ENCODE data around the gene DRD3.

Gene DRD3

DNA sequence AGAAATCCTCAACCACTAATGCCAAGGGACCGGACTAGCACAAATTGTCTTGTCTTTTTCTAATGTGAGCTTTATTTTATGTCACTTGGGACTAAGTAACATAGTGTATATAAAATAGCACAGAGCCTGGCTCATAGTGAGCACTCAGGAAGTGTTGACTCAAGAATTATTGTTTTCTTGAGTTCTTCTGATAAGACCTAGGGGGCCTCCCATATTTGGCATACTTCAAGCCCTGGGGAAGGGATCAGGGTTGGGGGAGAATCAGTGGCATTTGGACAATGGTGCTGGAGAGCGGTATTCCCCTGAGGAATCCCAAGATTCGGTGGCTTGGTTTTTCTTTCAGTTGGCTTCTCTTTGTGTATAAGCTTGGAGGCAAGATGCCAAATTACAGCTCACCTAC is 39.2 kb upstream of the DRD3 start:
- Histone ChIP-seq H2BK5ac (ENCODE audit: low read depth, low read length, poor library complexity) (no peak overlapping the region), H3K4me2 (ENCODE audit: low read length) (no peak overlapping the region), H4K91ac (ENCODE audit: low read depth, low read length) (no peak overlapping the region), H3K36me3 (ENCODE audit: control insufficient read depth in 1 of 2, insufficient read depth in 2 of 2, low read length in 2 of 2) (no peaks in the 10 kb centered on the region), H3K79me1 (ENCODE audit: low read length) (no peaks in the 10 kb centered on the region), H3K4me3 (ENCODE audit: low read depth, low read length) (no peak overlapping the region), H2BK12ac (ENCODE audit: low read length) (no peak overlapping the region), H2BK120ac (ENCODE audit: insufficient read depth, low read length, poor library complexity) (no peak overlapping the region), H3K23ac (ENCODE audit: low read length) (no peak overlapping the region), H3K79me2 (ENCODE audit: control insufficient read depth, insufficient read depth, low read length, poor library complexity) (no peaks in the 10 kb centered on the region), H4K8ac (ENCODE audit: low read depth, low read length) (no peak overlapping the region), H3K9ac (ENCODE audit: low read length) (no peak overlapping the region), H3K18ac (ENCODE audit: low read length) (no peak overlapping the region), H2AFZ (ENCODE audit: insufficient read depth, low read length, poor library complexity) (no peak overlapping the region), H3K27ac (ENCODE audit: low read depth, low read length) (no peak overlapping the region), H4K12ac (ENCODE audit: low read depth, low read length) (no peak overlapping the region), H3K4me1 (ENCODE audit: control insufficient read depth in 1 of 2, insufficient read depth in 2 of 2, low read length in 2 of 2) (no peaks in the 10 kb centered on the region), H3K9me3 (ENCODE audit: insufficient read depth, low read depth, low read length) (no peaks in the 10 kb centered on the region), H3K14ac (ENCODE audit: low read length) (no peak overlapping the region), H2AK5ac (ENCODE audit: low read length) (no peak overlapping the region), H3K27me3 (ENCODE audit: insufficient read depth, low read length) (no peaks in the 10 kb centered on the region), H3K4ac (ENCODE audit: low read depth, low read length) (no peak overlapping the region)
- no peak for DNase-seq
- WGBS (ENCODE audit: extremely low coverage, insufficient coverage, insufficient read length), result no CpG with 5 or more reads among the region's 3 CpGs

DNA sequence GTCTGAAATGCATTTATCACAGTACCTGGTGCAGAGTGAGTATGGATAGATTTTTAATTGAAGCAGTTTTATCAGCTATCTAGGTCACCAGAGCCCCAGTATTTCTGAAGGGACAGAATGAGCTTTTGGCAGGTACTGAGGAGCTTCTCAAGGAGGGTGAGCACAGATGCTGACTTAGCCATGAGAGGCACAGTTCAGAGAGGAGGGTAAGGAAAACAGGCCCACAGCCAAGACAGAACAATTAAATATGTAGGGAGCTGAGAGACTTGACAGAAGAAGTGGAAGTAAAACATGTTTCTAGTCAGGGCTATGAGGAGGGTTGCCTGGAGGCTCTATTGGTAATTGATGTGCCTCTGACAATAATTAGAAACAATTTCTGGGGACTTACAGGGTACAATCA is 38.4 kb upstream of the DRD3 start:
- Histone ChIP-seq H4K8ac (ENCODE audit: low read depth, low read length) (no peak overlapping the region), H2BK12ac (ENCODE audit: low read length) (no peak overlapping the region), H3K27me3 (ENCODE audit: insufficient read depth, low read length) (no peaks in the 10 kb centered on the region), H3K14ac (ENCODE audit: low read length) (no peak overlapping the region), H3K27ac (ENCODE audit: low read depth, low read length) (no peak overlapping the region), H3K4ac (ENCODE audit: low read depth, low read length) (no peak overlapping the region), H4K12ac (ENCODE audit: low read depth, low read length) (no peak overlapping the region), H2BK120ac (ENCODE audit: insufficient read depth, low read length, poor library complexity) (no peak overlapping the region), H2BK5ac (ENCODE audit: low read depth, low read length, poor library complexity) (no peak overlapping the region), H3K4me3 (ENCODE audit: low read depth, low read length) (no peak overlapping the region), H3K79me1 (ENCODE audit: low read length) (no peaks in the 10 kb centered on the region), H3K9ac (ENCODE audit: low read length) (no peak overlapping the region), H2AFZ (ENCODE audit: insufficient read depth, low read length, poor library complexity) (no peak overlapping the region), H3K9me3 (ENCODE audit: insufficient read depth, low read depth, low read length) (no peaks in the 10 kb centered on the region), H2AK5ac (ENCODE audit: low read length) (no peak overlapping the region), H3K23ac (ENCODE audit: low read length) (no peak overlapping the region), H3K4me1 (ENCODE audit: control insufficient read depth in 1 of 2, insufficient read depth in 2 of 2, low read length in 2 of 2) (no peaks in the 10 kb centered on the region), H3K36me3 (ENCODE audit: control insufficient read depth in 1 of 2, insufficient read depth in 2 of 2, low read length in 2 of 2) (no peaks in the 10 kb centered on the region), H3K18ac (ENCODE audit: low read length) (no peak overlapping the region), H4K91ac (ENCODE audit: low read depth, low read length) (no peak overlapping the region), H3K4me2 (ENCODE audit: low read length) (no peak overlapping the region), H3K79me2 (ENCODE audit: control insufficient read depth, insufficient read depth, low read length, poor library complexity) (no peaks in the 10 kb centered on the region)
- no peak for DNase-seq

- no peak overlapping the region for H4K8ac ChIP-seq (ENCODE audit: low read depth, low read length)
- WGBS (ENCODE audit: extremely low coverage, insufficient coverage, insufficient read length), result no CpG with 5 or more reads among the region's 5 CpGs
- DNase-seq, result no peak
These were observed 37.5 kb upstream of the DRD3 start for GRCh38 chr3:114216186-114216970.

GRCh38 chr3:114214542-114215341 is 35.9 kb upstream of the DRD3 start:
- Histone ChIP-seq H2BK5ac (ENCODE audit: low read depth, low read length, poor library complexity) (no peak overlapping the region), H3K23ac (ENCODE audit: low read length) (no peak overlapping the region), H4K12ac (ENCODE audit: low read depth, low read length) (no peak overlapping the region), H2AFZ (ENCODE audit: insufficient read depth, low read length, poor library complexity) (no peak overlapping the region), H2BK120ac (ENCODE audit: insufficient read depth, low read length, poor library complexity) (no peak overlapping the region), H3K4me2 (ENCODE audit: low read length) (no peak overlapping the region), H3K14ac (ENCODE audit: low read length) (no peak overlapping the region), H3K36me3 (ENCODE audit: control insufficient read depth in 1 of 2, insufficient read depth in 2 of 2, low read length in 2 of 2) (no peaks in the 10 kb centered on the region), H3K79me1 (ENCODE audit: low read length) (no peaks in the 10 kb centered on the region), H2BK12ac (ENCODE audit: low read length) (no peak overlapping the region), H3K27me3 (ENCODE audit: insufficient read depth, low read length) (no peaks in the 10 kb centered on the region), H3K18ac (ENCODE audit: low read length) (no peak overlapping the region), H3K4me3 (ENCODE audit: low read depth, low read length) (no peak overlapping the region), H3K27ac (ENCODE audit: low read depth, low read length) (no peak overlapping the region), H4K91ac (ENCODE audit: low read depth, low read length) (no peak overlapping the region), H3K9me3 (ENCODE audit: insufficient read depth, low read depth, low read length) (no peaks in the 10 kb centered on the region), H2AK5ac (ENCODE audit: low read length) (no peak overlapping the region), H3K4me1 (ENCODE audit: control insufficient read depth in 1 of 2, insufficient read depth in 2 of 2, low read length in 2 of 2) (no peaks in the 10 kb centered on the region), H3K4ac (ENCODE audit: low read depth, low read length) (no peak overlapping the region), H3K79me2 (ENCODE audit: control insufficient read depth, insufficient read depth, low read length, poor library complexity) (no peaks in the 10 kb centered on the region), H4K8ac (ENCODE audit: low read depth, low read length) (no peak overlapping the region), H3K9ac (ENCODE audit: low read length) (no peak overlapping the region)
- WGBS (ENCODE audit: extremely low coverage, insufficient coverage, insufficient read length), result no CpG with 5 or more reads among the region's 6 CpGs
- DNase-seq, result no peak

More at GRCh38 chr3:114216186-114216970, 37.5 kb upstream of the DRD3 start:
- H3K4me1 ChIP-seq (ENCODE audit: control insufficient read depth in 1 of 2, insufficient read depth in 2 of 2, low read length in 2 of 2), result no peaks in the 10 kb centered on the region
- H3K79me1 ChIP-seq (ENCODE audit: low read length), result no peaks in the 10 kb centered on the region
- no peaks in the 10 kb centered on the region for H3K79me2 ChIP-seq (ENCODE audit: control insufficient read depth, insufficient read depth, low read length, poor library complexity)
- H3K9ac ChIP-seq (ENCODE audit: low read length), result no peak overlapping the region
- H3K27me3 ChIP-seq (ENCODE audit: insufficient read depth, low read length), result no peaks in the 10 kb centered on the region
- H3K4me2 ChIP-seq (ENCODE audit: low read length), result no peak overlapping the region
- no peak overlapping the region for H3K4ac ChIP-seq (ENCODE audit: low read depth, low read length)
- H3K23ac ChIP-seq (ENCODE audit: low read length), result no peak overlapping the region
- no peak overlapping the region for H2BK12ac ChIP-seq (ENCODE audit: low read length)
- no peak overlapping the region for H4K12ac ChIP-seq (ENCODE audit: low read depth, low read length)
- H2BK5ac ChIP-seq (ENCODE audit: low read depth, low read length, poor library complexity), result no peak overlapping the region
- no peak overlapping the region for H3K14ac ChIP-seq (ENCODE audit: low read length)
- H2AFZ ChIP-seq (ENCODE audit: insufficient read depth, low read length, poor library complexity), result no peak overlapping the region
- no peaks in the 10 kb centered on the region for H3K9me3 ChIP-seq (ENCODE audit: insufficient read depth, low read depth, low read length)
- no peak overlapping the region for H3K27ac ChIP-seq (ENCODE audit: low read depth, low read length)
- H4K91ac ChIP-seq (ENCODE audit: low read depth, low read length), result no peak overlapping the region
- no peak overlapping the region for H2AK5ac ChIP-seq (ENCODE audit: low read length)
- H3K18ac ChIP-seq (ENCODE audit: low read length), result no peak overlapping the region
- H3K4me3 ChIP-seq (ENCODE audit: low read depth, low read length), result no peak overlapping the region
- no peaks in the 10 kb centered on the region for H3K36me3 ChIP-seq (ENCODE audit: control insufficient read depth in 1 of 2, insufficient read depth in 2 of 2, low read length in 2 of 2)
- H2BK120ac ChIP-seq (ENCODE audit: insufficient read depth, low read length, poor library complexity), result no peak overlapping the region
